ENCODE measurements around the gene MAGEB17. TPM values are rescaled to one million over a fixed set of nuclear protein-coding genes. Genes with fewer than 3 reads are reported as not detected.

MAGEB17 gene
- total and polyA plus RNA-seq, 7 donors, result 0.04 to 0.66 (median 0.60) TPM; not detected in 4

- peaks cover 0 to 4% (median 0%) of the 10 kb centered on the region in 4 donors for H3K4me1 ChIP-seq
- no peak for TF ChIP-seq EP300 (IDR thresholded peaks at IDR 0.05)
- no peak for TF ChIP-seq POLR2AphosphoS5 (IDR thresholded peaks at IDR 0.05)
- DNase-seq, result no peak
- H3K27me3 ChIP-seq, result no peaks in the 10 kb centered on the region
- H3K36me3 ChIP-seq, result no peaks in the 10 kb centered on the region
- peak overlapping the region in 1 of 4 donors; percentile 31 for H3K27ac ChIP-seq
- H3K4me3 ChIP-seq, result no peak overlapping the region
- intact Hi-C loops (cut with DNase I), result no loop called here
- no peaks in the 10 kb centered on the region for H3K9me3 ChIP-seq
Observed at GRCh38 chrX:16137416-16138107, 29.7 kb upstream of the MAGEB17 start.

- no peak for TF ChIP-seq POLR2A (IDR thresholded peaks at IDR 0.05)
- no peak for TF ChIP-seq POLR2AphosphoS5 (IDR thresholded peaks at IDR 0.05)
- no peak for TF ChIP-seq CTCF (IDR thresholded peaks at IDR 0.05)
- TF ChIP-seq EP300 (IDR thresholded peaks at IDR 0.05), result no peak
- no peak overlapping the region for H3K27ac ChIP-seq
- no peaks in the 10 kb centered on the region for H3K27me3 ChIP-seq
- intact Hi-C loops (cut with DNase I), result no loop called here
- no peaks in the 10 kb centered on the region for H3K9me3 ChIP-seq
- DNase-seq, result no peak
- H3K4me1 ChIP-seq, result peaks cover 0 to 4% (median 0%) of the 10 kb centered on the region in 4 donors
- H3K36me3 ChIP-seq, result no peaks in the 10 kb centered on the region
- no peak overlapping the region for H3K4me3 ChIP-seq
- WGBS, 2 donors, result 67 to 83% methylated on average over 1 of the region's 1 CpG
Observed at GRCh38 chrX:16138108-16138427, 29.2 kb upstream of the MAGEB17 start.

- Histone ChIP-seq H3K4me1 (peaks cover 0 to 10% (median 0%) of the 10 kb centered on the region in 4 donors), H3K36me3 (no peaks in the 10 kb centered on the region), H3K4me3 (no peak overlapping the region), H3K9me3 (no peaks in the 10 kb centered on the region), H3K27me3 (no peaks in the 10 kb centered on the region), H3K27ac (peak overlapping the region in 1 of 4 donors; percentile 59)
- DNase-seq, result no peak
- 52 to 57% methylated on average over 4 of the region's 4 CpGs for WGBS, 2 donors
- TF ChIP-seq POLR2AphosphoS5 (IDR thresholded peaks at IDR 0.05) (no peak), EP300 (IDR thresholded peaks at IDR 0.05) (no peak), POLR2A (IDR thresholded peaks at IDR 0.05) (no peak), CTCF (IDR thresholded peaks at IDR 0.05) (no peak)
- intact Hi-C loops (cut with DNase I), result no loop called here
Observed at GRCh38 chrX:16140448-16140847, 26.8 kb upstream of the MAGEB17 start.

- Histone ChIP-seq H3K4me1 (peaks cover 0 to 10% (median 0%) of the 10 kb centered on the region in 4 donors), H3K9me3 (no peaks in the 10 kb centered on the region), H3K36me3 (no peaks in the 10 kb centered on the region), H3K4me3 (no peak overlapping the region), H3K27ac (peak overlapping the region in 1 of 4 donors; percentile 59), H3K27me3 (no peaks in the 10 kb centered on the region)
- intact Hi-C loops (cut with DNase I), result no loop called here
- TF ChIP-seq EP300 (IDR thresholded peaks at IDR 0.05), result no peak
- no peak for TF ChIP-seq POLR2AphosphoS5 (IDR thresholded peaks at IDR 0.05)
- TF ChIP-seq POLR2A (IDR thresholded peaks at IDR 0.05), result no peak
- TF ChIP-seq CTCF (IDR thresholded peaks at IDR 0.05), result no peak
- DNase-seq, result no peak
Observed at GRCh38 chrX:16140983-16141382, 26.3 kb upstream of the MAGEB17 start.

- WGBS, 2 donors, result 90 to 91% methylated on average over 4 of the region's 4 CpGs
- no peaks in the 10 kb centered on the region for H3K9me3 ChIP-seq
- TF ChIP-seq CTCF (IDR thresholded peaks at IDR 0.05), result no peak
- TF ChIP-seq EP300 (IDR thresholded peaks at IDR 0.05), result no peak
- TF ChIP-seq POLR2A (IDR thresholded peaks at IDR 0.05), result no peak
- no peak for TF ChIP-seq POLR2AphosphoS5 (IDR thresholded peaks at IDR 0.05)
- no peaks in the 10 kb centered on the region for H3K27me3 ChIP-seq
- intact Hi-C loops (cut with DNase I), result no loop called here
- peaks cover 0 to 10% (median 0%) of the 10 kb centered on the region in 4 donors for H3K4me1 ChIP-seq
- peak overlapping the region in 1 of 4 donors; percentile 59 for H3K27ac ChIP-seq
- DNase-seq, result no peak
- no peak overlapping the region for H3K4me3 ChIP-seq
- no peaks in the 10 kb centered on the region for H3K36me3 ChIP-seq
Observed at GRCh38 chrX:16141422-16142245, 25.6 kb upstream of the MAGEB17 start.

Data from sigmoid colon (tissue), 7 donors.